ENCODE measurements around the gene TMEM145. TPM values are rescaled to one million over a fixed set of nuclear protein-coding genes. Genes with fewer than 3 reads are reported as not detected.

TMEM145 gene
- total RNA-seq, 4 donors from 2014 or later = 0.20 TPM; not detected in 3

GRCh38 chr19:42303101-42303464 is 10.0 kb upstream of the TMEM145 start:
- Histone ChIP-seq H3K9me3 (no peaks in the 10 kb centered on the region), H3K36me3 (no peaks in the 10 kb centered on the region), H3K4me3 (peak overlapping the region in 3 of 4 donors; percentile 57 to 72 (median 68)), H3K27me3 (no peaks in the 10 kb centered on the region), H3K27ac (no peak overlapping the region), H3K4me1 (peaks cover 0 to 25% (median 4%) of the 10 kb centered on the region in 4 donors)
- TF ChIP-seq EP300 (IDR thresholded peaks at IDR 0.05) = no peak
- TF ChIP-seq CTCF (IDR thresholded peaks at IDR 0.05) = no peak
- no peak for TF ChIP-seq POLR2A (IDR thresholded peaks at IDR 0.05)
- no peak for DNase-seq (ENCODE audit: low spot score in 2 of 2)
- 59 to 67% methylated on average over 11 of the region's 11 CpGs for WGBS, 2 donors

GRCh38 chr19:42303876-42304275 is 9.2 kb upstream of the TMEM145 start:
- 89 to 91% methylated on average over 8 of the region's 8 CpGs for WGBS, 2 donors
- Histone ChIP-seq H3K27ac (no peak overlapping the region), H3K4me1 (peaks cover 0 to 25% (median 4%) of the 10 kb centered on the region in 4 donors), H3K36me3 (no peaks in the 10 kb centered on the region), H3K4me3 (no peak overlapping the region), H3K27me3 (no peaks in the 10 kb centered on the region), H3K9me3 (no peaks in the 10 kb centered on the region)
- TF ChIP-seq CTCF (IDR thresholded peaks at IDR 0.05) (no peak), POLR2A (IDR thresholded peaks at IDR 0.05) (no peak), EP300 (IDR thresholded peaks at IDR 0.05) (no peak)
- DNase-seq (ENCODE audit: low spot score in 2 of 2) = no peak

DNA sequence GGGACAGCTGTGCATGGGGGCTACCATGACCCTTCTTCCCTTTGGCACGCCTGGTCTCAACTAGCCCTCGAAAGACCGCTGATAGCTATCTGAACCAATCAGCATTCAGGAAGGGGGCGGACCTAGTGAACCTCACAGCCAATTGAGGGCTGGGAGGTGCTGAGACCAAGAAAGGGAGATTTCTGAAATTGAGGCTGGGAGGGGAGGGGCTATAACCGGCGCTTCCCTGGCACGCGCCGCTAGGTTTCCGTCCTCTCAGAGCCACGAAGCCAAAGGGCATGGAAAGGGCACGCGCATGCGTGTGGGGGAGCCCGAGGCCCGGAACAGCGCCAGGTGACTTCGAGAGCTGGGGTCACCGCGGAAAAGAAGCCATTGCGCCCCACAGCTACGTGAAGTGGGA is 6.5 kb upstream of the TMEM145 start:
- Histone ChIP-seq H3K27ac (no peak overlapping the region), H3K9me3 (no peaks in the 10 kb centered on the region), H3K4me3 (no peak overlapping the region), H3K27me3 (peaks cover 0 to 8% of the 10 kb centered on the region in 2 donors), H3K4me1 (peaks cover 0 to 22% (median 6%) of the 10 kb centered on the region in 4 donors), H3K36me3 (no peaks in the 10 kb centered on the region)
- TF ChIP-seq POLR2A (IDR thresholded peaks at IDR 0.05) (no peak), EP300 (IDR thresholded peaks at IDR 0.05) (no peak), CTCF (IDR thresholded peaks at IDR 0.05) (no peak)
- 84 to 89% methylated on average over 22 of the region's 22 CpGs for WGBS, 2 donors
- DNase-seq (ENCODE audit: low spot score in 2 of 2) = no peak

- no peak for DNase-seq (ENCODE audit: low spot score in 2 of 2)
- Histone ChIP-seq H3K36me3 (no peaks in the 10 kb centered on the region), H3K9me3 (no peaks in the 10 kb centered on the region), H3K4me3 (no peak overlapping the region), H3K27ac (no peak overlapping the region), H3K4me1 (peaks cover 0 to 24% (median 18%) of the 10 kb centered on the region in 4 donors), H3K27me3 (peaks cover 0 to 37% of the 10 kb centered on the region in 2 donors)
- TF ChIP-seq CTCF (IDR thresholded peaks at IDR 0.05) (no peak), EP300 (IDR thresholded peaks at IDR 0.05) (no peak), POLR2A (IDR thresholded peaks at IDR 0.05) (no peak)
- WGBS, 2 donors = 90 to 94% methylated on average over 4 to 10 of the region's 14 CpGs
These were observed 3.4 kb upstream of the TMEM145 start for GRCh38 chr19:42309686-42310085.

DNA sequence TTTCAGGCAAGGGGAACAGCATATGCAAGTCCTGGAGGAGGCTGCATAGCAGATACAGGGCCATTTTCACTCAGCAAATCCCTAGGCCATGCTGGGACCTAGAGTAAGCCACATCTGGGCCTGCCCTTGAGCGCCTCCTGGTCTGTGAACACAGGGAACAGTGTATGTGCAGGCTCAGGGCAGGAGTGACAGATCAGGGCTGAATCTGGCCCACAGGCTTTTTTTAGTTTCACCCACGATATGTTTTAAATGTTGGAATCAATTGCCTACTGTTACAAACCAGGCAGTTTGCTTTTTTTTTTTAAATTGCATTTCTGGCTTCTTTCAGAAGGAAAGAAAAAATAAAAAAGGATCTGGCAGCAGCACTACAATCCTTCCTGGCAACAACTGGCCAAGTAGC is 1.5 kb upstream of the TMEM145 start:
- H3K27me3 ChIP-seq = peaks cover 0 to 44% of the 10 kb centered on the region in 2 donors
- H3K27ac ChIP-seq = no peak overlapping the region
- TF ChIP-seq CTCF (IDR thresholded peaks at IDR 0.05) = no peak
- TF ChIP-seq EP300 (IDR thresholded peaks at IDR 0.05) = no peak
- no peak for TF ChIP-seq POLR2A (IDR thresholded peaks at IDR 0.05)
- WGBS, 2 donors = 33 to 51% methylated on average over 2 of the region's 2 CpGs
- H3K4me1 ChIP-seq = peaks cover 0 to 27% (median 18%) of the 10 kb centered on the region in 4 donors
- H3K9me3 ChIP-seq = no peaks in the 10 kb centered on the region
- DNase-seq (ENCODE audit: low spot score in 2 of 2) = no peak
- no peaks in the 10 kb centered on the region for H3K36me3 ChIP-seq
- H3K4me3 ChIP-seq = no peak overlapping the region
